Neuronal stem cell (in vitro differentiated cells): ENCODE measurements around the gene EFCC1.

ENCODE experiments used
- DNase-seq: peaks from one replicate; pipeline ENCODE4 v3.0.0-alpha.2; 2013; ENCODE audit warnings: low spot score
- H2AFZ ChIP-seq: one replicate; pipeline ENCODE4 v1.6.1; 2013; ENCODE audit warnings: mild to moderate bottlenecking, low read length, inconsistent platforms
- H2AK5ac ChIP-seq: 2 replicates; pipeline ENCODE4 v1.6.1; 2013; ENCODE audit warnings: low read depth, mild to moderate bottlenecking, inconsistent platforms, low read length, moderate library complexity, mixed read lengths
- H2BK120ac ChIP-seq: 2 replicates; pipeline ENCODE4 v1.6.1; 2013; ENCODE audit warnings: low read depth, mild to moderate bottlenecking, inconsistent platforms, low read length, moderate library complexity, mixed read lengths
- H2BK12ac ChIP-seq: one replicate; pipeline ENCODE4 v1.6.1; 2013; ENCODE audit warnings: low read length, inconsistent platforms
- H2BK15ac ChIP-seq: 2 replicates; pipeline ENCODE4 v1.6.1; 2013; ENCODE audit warnings: mild to moderate bottlenecking, low read length, inconsistent platforms, mixed read lengths
- H2BK5ac ChIP-seq: one replicate; pipeline ENCODE4 v1.6.1; 2013; ENCODE audit warnings: inconsistent platforms, mild to moderate bottlenecking, low read length, moderate library complexity
- H3K14ac ChIP-seq: one replicate; pipeline ENCODE4 v1.6.1; 2013; ENCODE audit warnings: low read length, inconsistent platforms
- H3K18ac ChIP-seq: 2 replicates; pipeline ENCODE4 v1.6.1; 2013; ENCODE audit warnings: low read length, inconsistent platforms
- H3K23ac ChIP-seq: 2 replicates; pipeline ENCODE4 v1.6.1; 2013; ENCODE audit warnings: low read depth, mild to moderate bottlenecking, mixed read lengths, low read length, inconsistent platforms; ENCODE audit not compliant: poor library complexity
- H3K27ac ChIP-seq: replicated peaks from 3 replicates; pipeline ENCODE4 v1.5.1; 2013; ENCODE audit warnings: low read length, inconsistent platforms
- H3K27me3 ChIP-seq, 3 experiments: 2 replicates each; pipeline ENCODE4 v1.6.1; 2013; ENCODE audit warnings: low read length in 3 of 3, mild to moderate bottlenecking in 2 of 3, inconsistent platforms in 1 of 3, low read depth in 1 of 3, mixed read lengths in 1 of 3, moderate library complexity in 1 of 3; ENCODE audit not compliant: control insufficient read depth in 3 of 3, insufficient read depth in 3 of 3
- H3K36me3 ChIP-seq, 2 donors: replicated peaks in 1 of 2; 2 replicates each; pipeline ENCODE4 v1.6.1; 2013; ENCODE audit warnings: low read length in 2 of 2; ENCODE audit not compliant: control insufficient read depth in 2 of 2, insufficient read depth in 2 of 2
- H3K4ac ChIP-seq: 2 replicates; pipeline ENCODE4 v1.6.1; 2013; ENCODE audit warnings: inconsistent platforms, mild to moderate bottlenecking, low read length, moderate library complexity
- H3K4me1 ChIP-seq, 2 donors: 1 replicate in 1 of 2; 2 replicates in 1 of 2; pipeline ENCODE4 v1.6.1; 2013; ENCODE audit warnings: low read length in 2 of 2, low read depth in 1 of 2; ENCODE audit not compliant: control insufficient read depth in 2 of 2, insufficient read depth in 1 of 2
- H3K4me2 ChIP-seq: one replicate; pipeline ENCODE4 v1.6.1; 2013; ENCODE audit warnings: mild to moderate bottlenecking, low read length, inconsistent platforms; ENCODE audit not compliant: insufficient read depth, poor library complexity, severe bottlenecking
- H3K4me3 ChIP-seq, 2 donors: 2 replicates each; pipeline ENCODE4 v1.5.1; 2013; ENCODE audit warnings: low read length in 2 of 2, mild to moderate bottlenecking in 2 of 2, inconsistent platforms in 1 of 2, moderate library complexity in 1 of 2
- H3K79me1 ChIP-seq: one replicate; pipeline ENCODE4 v1.6.1; 2013; ENCODE audit warnings: low read depth, mild to moderate bottlenecking, inconsistent platforms, low read length, moderate library complexity
- H3K9ac ChIP-seq: one replicate; pipeline ENCODE4 v1.6.1; 2013; ENCODE audit warnings: mild to moderate bottlenecking, low read depth, low read length, inconsistent platforms; ENCODE audit not compliant: poor library complexity
- H3K9me3 ChIP-seq, 2 donors: replicated peaks in 1 of 2; 2 replicates each; pipeline versions ENCODE3 to v1.6.1; 2013; ENCODE audit warnings: low read length in 2 of 2, mild to moderate bottlenecking in 2 of 2, inconsistent platforms in 1 of 2, low read depth in 1 of 2, mixed read lengths in 1 of 2, moderate library complexity in 1 of 2; ENCODE audit not compliant: control insufficient read depth in 2 of 2, insufficient read depth in 1 of 2
- H4K8ac ChIP-seq: one replicate; pipeline ENCODE4 v1.6.1; 2013; ENCODE audit warnings: low read depth, mild to moderate bottlenecking, inconsistent platforms, low read length, moderate library complexity
- H4K91ac ChIP-seq: one replicate; pipeline ENCODE4 v1.6.1; 2013; ENCODE audit warnings: low read length, low read depth, mild to moderate bottlenecking, inconsistent platforms; ENCODE audit not compliant: poor library complexity
- WGBS, 2 donors: extraction: QIAGEN DNeasy Blood & Tissue Kit; methylation state at CpG; one replicate each; pipeline ENCODE4 v1.1.7; 2013; ENCODE audit warnings: missing lambda C conversion rate in 2 of 2, mixed read lengths in 1 of 2; ENCODE audit not compliant: insufficient read length in 2 of 2, insufficient replicate concordance in 1 of 2; ENCODE audit errors: extremely low coverage in 2 of 2; 5-methylcytosine and 5-hydroxymethylcytosine counted together

Gene EFCC1

GRCh38 chr3:129035360-129036221, 34.5 kb downstream of the EFCC1 start:
- peaks cover 0 to 94% of the 10 kb centered on the region in 2 donors for H3K36me3 ChIP-seq
- H3K27ac ChIP-seq = no peak overlapping the region
- WGBS, 2 donors = no CpG with 5 or more reads among the region's 11 CpGs

GRCh38 chr3:129036222-129037092, 35.4 kb downstream of the EFCC1 start:
- H3K36me3 ChIP-seq = peaks cover 0 to 90% of the 10 kb centered on the region in 2 donors
- no CpG with 5 or more reads among the region's 10 CpGs for WGBS, 2 donors
- no peak overlapping the region for H3K27ac ChIP-seq
- no peak overlapping the region for H4K91ac ChIP-seq
- no peak for DNase-seq
- H3K4me2 ChIP-seq = no peak overlapping the region
- H3K4ac ChIP-seq = no peak overlapping the region
- H3K79me1 ChIP-seq = peaks cover 2% of the 10 kb centered on the region
- H3K9ac ChIP-seq = no peak overlapping the region
- no peaks in the 10 kb centered on the region for H3K27me3 ChIP-seq
- H4K8ac ChIP-seq = no peak overlapping the region
- peak overlapping the region; percentile 34 for H3K18ac ChIP-seq
- H2AK5ac ChIP-seq = peak overlapping the region; percentile 58
- peaks cover 2 to 4% of the 10 kb centered on the region in 2 donors for H3K9me3 ChIP-seq
- no peak overlapping the region for H2AFZ ChIP-seq
- H2BK120ac ChIP-seq = no peak overlapping the region
- no peak overlapping the region for H3K4me3 ChIP-seq
- H3K4me1 ChIP-seq = no peaks in the 10 kb centered on the region
- H2BK12ac ChIP-seq = no peak overlapping the region
- H2BK5ac ChIP-seq = no peak overlapping the region
- peak overlapping the region; percentile 39 for H3K23ac ChIP-seq
- H3K14ac ChIP-seq = peak overlapping the region; percentile 72
- H2BK15ac ChIP-seq = no peak overlapping the region

More at GRCh38 chr3:129035360-129036221, 34.5 kb downstream of the EFCC1 start:
- Histone ChIP-seq H2BK12ac (no peak overlapping the region), H3K18ac (peak overlapping the region; percentile 65), H3K4ac (no peak overlapping the region), H3K4me1 (no peaks in the 10 kb centered on the region), H3K23ac (no peak overlapping the region), H3K4me3 (no peak overlapping the region), H3K9ac (peak overlapping the region; percentile 27), H2BK15ac (no peak overlapping the region), H3K79me1 (peaks cover 2% of the 10 kb centered on the region), H3K4me2 (no peak overlapping the region), H3K27me3 (no peaks in the 10 kb centered on the region), H3K9me3 (peaks cover 0 to 2% of the 10 kb centered on the region in 2 donors), H2BK5ac (no peak overlapping the region), H4K91ac (no peak overlapping the region), H2AFZ (no peak overlapping the region), H4K8ac (no peak overlapping the region), H3K14ac (no peak overlapping the region), H2AK5ac (no peak overlapping the region), H2BK120ac (no peak overlapping the region)
- DNase-seq = no peak

GRCh38 chr3:129037093-129037419, 36.0 kb downstream of the EFCC1 start:
- H3K4ac ChIP-seq = no peak overlapping the region
- no peak overlapping the region for H4K8ac ChIP-seq
- H3K27ac ChIP-seq = no peak overlapping the region
- peaks cover 2% of the 10 kb centered on the region for H3K79me1 ChIP-seq
- peak overlapping the region; percentile 34 for H3K18ac ChIP-seq
- no CpG with 5 or more reads among the region's 2 CpGs for WGBS, 2 donors
- H2BK5ac ChIP-seq = no peak overlapping the region
- peaks cover 2 to 8% of the 10 kb centered on the region in 2 donors for H3K9me3 ChIP-seq
- H2BK12ac ChIP-seq = no peak overlapping the region
- H2BK15ac ChIP-seq = no peak overlapping the region
- no peak overlapping the region for H3K4me2 ChIP-seq
- no peak overlapping the region for H2BK120ac ChIP-seq
- H3K4me1 ChIP-seq = no peaks in the 10 kb centered on the region
- peak overlapping the region; percentile 39 for H3K23ac ChIP-seq
- no peak overlapping the region for H3K4me3 ChIP-seq
- peak overlapping the region; percentile 72 for H3K14ac ChIP-seq
- no peak overlapping the region for H4K91ac ChIP-seq
- no peak overlapping the region for H2AFZ ChIP-seq
- H3K36me3 ChIP-seq = peaks cover 0 to 84% of the 10 kb centered on the region in 2 donors
- no peaks in the 10 kb centered on the region for H3K27me3 ChIP-seq
- no peak for DNase-seq
- no peak overlapping the region for H2AK5ac ChIP-seq
- H3K9ac ChIP-seq = no peak overlapping the region
